Mesendoderm (in vitro differentiated cells): ENCODE measurements around the gene LORICRIN.

Experiments used
- DNase-seq: peaks from one replicate; pipeline ENCODE4 v3.0.0; 2013
- H2AK5ac ChIP-seq: 2 replicates; pipeline ENCODE4 v1.6.1; 2013; ENCODE audit warnings: low read length, inconsistent platforms
- H2BK120ac ChIP-seq: 2 replicates; pipeline ENCODE4 v1.6.1; 2013; ENCODE audit warnings: low read depth, mild to moderate bottlenecking, low read length, moderate library complexity, mixed read lengths
- H2BK15ac ChIP-seq: replicated peaks from 2 replicates; pipeline ENCODE4 v1.6.1; 2013; ENCODE audit warnings: low read depth, mild to moderate bottlenecking, moderate library complexity
- H2BK5ac ChIP-seq: 2 replicates; pipeline ENCODE4 v1.6.1; 2013; ENCODE audit warnings: low read length, inconsistent platforms
- H3K18ac ChIP-seq: 2 replicates; pipeline ENCODE4 v1.6.1; 2013; ENCODE audit warnings: mild to moderate bottlenecking, low read length, mixed read lengths
- H3K23ac ChIP-seq: one replicate; pipeline ENCODE4 v1.6.1; 2013; ENCODE audit warnings: low read length
- H3K27ac ChIP-seq: 2 replicates; pipeline ENCODE4 v1.5.1; 2013; ENCODE audit warnings: low read depth, mild to moderate bottlenecking, inconsistent platforms, low read length, moderate library complexity
- H3K27me3 ChIP-seq: 2 replicates; pipeline ENCODE4 v1.6.1; 2013; ENCODE audit warnings: low read length, control low read depth, mild to moderate bottlenecking, inconsistent platforms; ENCODE audit not compliant: insufficient read depth, poor library complexity
- H3K36me3 ChIP-seq: 2 replicates; pipeline ENCODE4 v1.6.1; 2013; ENCODE audit warnings: low read length, inconsistent platforms; ENCODE audit not compliant: control insufficient read depth, insufficient read depth
- H3K4ac ChIP-seq: one replicate; pipeline ENCODE4 v1.6.1; 2013; ENCODE audit warnings: low read depth, mild to moderate bottlenecking, low read length, moderate library complexity
- H3K4me1 ChIP-seq: 2 replicates; pipeline ENCODE4 v1.6.1; 2013; ENCODE audit warnings: low read depth, low read length, inconsistent platforms; ENCODE audit not compliant: control insufficient read depth
- H3K4me2 ChIP-seq: 2 replicates; pipeline ENCODE4 v1.6.1; 2013; ENCODE audit warnings: low read length
- H3K4me3 ChIP-seq: 2 replicates; pipeline ENCODE4 v1.5.1; 2013; ENCODE audit warnings: mild to moderate bottlenecking, low read length
- H3K56ac ChIP-seq: one replicate; pipeline ENCODE4 v1.6.1; 2013; ENCODE audit warnings: low read length
- H3K79me1 ChIP-seq: 2 replicates; pipeline ENCODE4 v1.6.1; 2013; ENCODE audit warnings: low read length, inconsistent platforms
- H3K79me2 ChIP-seq: 2 replicates; pipeline ENCODE4 v1.6.1; 2013; ENCODE audit warnings: mild to moderate bottlenecking, low read length; ENCODE audit not compliant: control insufficient read depth, insufficient read depth
- H3K9ac ChIP-seq: 2 replicates; pipeline ENCODE4 v1.6.1; 2013; ENCODE audit warnings: low read length, inconsistent platforms
- H4K5ac ChIP-seq: one replicate; pipeline ENCODE4 v1.6.1; 2013; ENCODE audit warnings: low read length
- H4K8ac ChIP-seq: one replicate; pipeline ENCODE4 v1.6.1; 2013; ENCODE audit warnings: low read depth, mild to moderate bottlenecking, control low read depth, low read length, moderate library complexity
- WGBS: extraction: QIAGEN DNeasy Blood & Tissue Kit; methylation state at CpG from one replicate; pipeline ENCODE4 v1.1.7; 2013; ENCODE audit warnings: low lambda C conversion rate, missing lambda C conversion rate; ENCODE audit not compliant: insufficient coverage; ENCODE audit errors: extremely low coverage; 5-methylcytosine and 5-hydroxymethylcytosine counted together

The LORICRIN gene

DNA sequence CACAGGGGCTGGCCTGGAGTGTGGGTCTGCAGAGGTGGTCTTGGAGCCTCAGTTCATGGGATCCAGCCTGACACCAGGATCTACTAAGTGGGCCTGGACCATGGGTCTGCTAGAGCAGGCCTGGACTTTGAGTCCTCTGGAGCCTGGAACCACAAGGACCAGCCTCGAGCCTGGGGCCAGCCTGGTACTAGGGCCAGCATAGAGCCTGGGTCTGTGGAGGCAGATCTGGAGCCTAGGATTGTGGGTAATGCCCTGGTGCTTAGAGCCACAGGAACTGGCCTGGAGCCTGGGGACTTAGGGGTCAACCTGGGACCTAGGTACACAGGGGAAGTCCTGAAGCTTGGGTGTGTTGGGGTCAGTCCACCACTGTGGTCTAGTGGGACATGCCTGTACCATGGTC, 12.7 kb downstream of the LORICRIN start:
- Histone ChIP-seq H4K5ac (no peak overlapping the region), H3K4me1 (no peaks in the 10 kb centered on the region), H2AK5ac (no peak overlapping the region), H3K27ac (no peak overlapping the region), H3K36me3 (no peaks in the 10 kb centered on the region), H3K79me2 (no peaks in the 10 kb centered on the region), H3K27me3 (no peaks in the 10 kb centered on the region), H3K56ac (no peak overlapping the region), H3K4me3 (no peak overlapping the region), H3K4ac (no peak overlapping the region), H3K9ac (no peak overlapping the region), H3K18ac (no peak overlapping the region), H4K8ac (no peak overlapping the region), H3K4me2 (no peak overlapping the region), H3K23ac (no peak overlapping the region), H3K79me1 (no peaks in the 10 kb centered on the region), H2BK15ac (no peak overlapping the region), H2BK120ac (no peak overlapping the region), H2BK5ac (no peak overlapping the region)
- WGBS = no CpG with 5 or more reads among the region's 1 CpG
- DNase-seq = no peak

DNA sequence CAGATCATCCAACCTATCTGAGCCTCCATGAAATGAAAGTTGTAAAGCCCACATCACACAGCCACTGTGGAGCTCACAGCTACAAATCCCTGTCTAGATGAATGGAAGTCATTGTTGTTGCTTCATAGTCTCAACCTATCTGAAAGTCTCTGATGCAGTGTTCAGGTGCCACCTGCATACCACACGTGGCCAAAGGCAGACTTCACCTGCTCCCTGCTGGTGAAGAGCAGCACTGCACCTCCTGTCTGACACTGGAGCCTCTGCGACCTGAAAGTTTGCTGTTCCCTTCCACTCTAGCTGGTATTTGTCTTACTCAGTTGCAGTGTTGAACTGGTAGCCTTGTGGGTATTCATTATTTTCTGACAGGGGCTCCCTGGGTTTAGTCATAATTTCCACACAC, 18.4 kb downstream of the LORICRIN start:
- no peaks in the 10 kb centered on the region for H3K4me1 ChIP-seq
- no peak overlapping the region for H3K56ac ChIP-seq
- H3K36me3 ChIP-seq = no peaks in the 10 kb centered on the region
- H2AK5ac ChIP-seq = no peak overlapping the region
- no peaks in the 10 kb centered on the region for H3K79me2 ChIP-seq
- H3K4me3 ChIP-seq = no peak overlapping the region
- no peak overlapping the region for H2BK15ac ChIP-seq
- H3K27ac ChIP-seq = no peak overlapping the region
- H4K5ac ChIP-seq = no peak overlapping the region
- peak; percentile 83 for DNase-seq
- no CpG with 5 or more reads among the region's 2 CpGs for WGBS
- H2BK120ac ChIP-seq = no peak overlapping the region
- no peaks in the 10 kb centered on the region for H3K27me3 ChIP-seq
- no peak overlapping the region for H3K4me2 ChIP-seq
- no peak overlapping the region for H4K8ac ChIP-seq
- no peak overlapping the region for H2BK5ac ChIP-seq
- H3K9ac ChIP-seq = no peak overlapping the region
- no peak overlapping the region for H3K18ac ChIP-seq
- H3K4ac ChIP-seq = no peak overlapping the region
- H3K23ac ChIP-seq = no peak overlapping the region
- H3K79me1 ChIP-seq = no peaks in the 10 kb centered on the region

DNA sequence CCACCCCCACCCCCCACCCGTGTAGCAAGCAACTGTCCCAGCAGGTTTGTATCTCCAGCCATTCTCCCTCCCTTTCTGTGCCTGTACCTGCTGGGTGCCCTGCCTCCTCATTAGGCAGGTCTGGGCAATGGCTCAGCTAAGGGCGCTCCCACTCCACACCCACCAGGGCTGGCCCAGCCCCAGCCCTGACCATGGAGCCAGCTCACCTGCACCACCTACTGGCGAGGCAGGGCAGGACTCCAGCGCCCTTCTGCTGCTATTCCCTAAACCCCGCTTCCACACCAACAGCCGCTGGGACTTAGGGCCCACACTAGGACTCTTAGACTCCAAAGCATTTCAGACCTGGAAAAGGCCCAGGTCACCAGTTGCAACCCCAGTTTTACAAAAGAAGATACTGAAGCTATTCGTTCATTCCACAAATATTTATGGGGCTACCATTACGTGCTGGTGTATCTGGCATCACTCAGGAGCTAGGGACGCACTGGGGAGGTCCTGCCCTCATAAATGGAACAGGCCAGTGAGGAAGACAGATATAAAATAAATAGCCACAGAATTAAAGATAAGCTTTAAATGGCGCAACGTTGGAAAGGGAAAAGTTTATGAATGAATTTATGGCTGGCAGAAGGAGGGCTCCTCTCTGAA, 29.3 kb downstream of the LORICRIN start:
- no peak overlapping the region for H3K4me2 ChIP-seq
- H3K79me2 ChIP-seq = no peaks in the 10 kb centered on the region
- peak; percentile 74 for DNase-seq
- H3K4me3 ChIP-seq = no peak overlapping the region
- no peak overlapping the region for H3K18ac ChIP-seq
- H3K4ac ChIP-seq = no peak overlapping the region
- H2BK15ac ChIP-seq = no peak overlapping the region
- no peak overlapping the region for H2BK120ac ChIP-seq
- H3K23ac ChIP-seq = no peak overlapping the region
- no peaks in the 10 kb centered on the region for H3K27me3 ChIP-seq
- no peak overlapping the region for H2AK5ac ChIP-seq
- no peak overlapping the region for H3K27ac ChIP-seq
- WGBS = no CpG with 5 or more reads among the region's 11 CpGs
- H4K5ac ChIP-seq = no peak overlapping the region
- H3K36me3 ChIP-seq = no peaks in the 10 kb centered on the region
- H3K56ac ChIP-seq = no peak overlapping the region
- H3K9ac ChIP-seq = no peak overlapping the region
- no peak overlapping the region for H4K8ac ChIP-seq
- H3K79me1 ChIP-seq = no peaks in the 10 kb centered on the region
- H2BK5ac ChIP-seq = no peak overlapping the region
- H3K4me1 ChIP-seq = peaks cover 2% of the 10 kb centered on the region

DNA sequence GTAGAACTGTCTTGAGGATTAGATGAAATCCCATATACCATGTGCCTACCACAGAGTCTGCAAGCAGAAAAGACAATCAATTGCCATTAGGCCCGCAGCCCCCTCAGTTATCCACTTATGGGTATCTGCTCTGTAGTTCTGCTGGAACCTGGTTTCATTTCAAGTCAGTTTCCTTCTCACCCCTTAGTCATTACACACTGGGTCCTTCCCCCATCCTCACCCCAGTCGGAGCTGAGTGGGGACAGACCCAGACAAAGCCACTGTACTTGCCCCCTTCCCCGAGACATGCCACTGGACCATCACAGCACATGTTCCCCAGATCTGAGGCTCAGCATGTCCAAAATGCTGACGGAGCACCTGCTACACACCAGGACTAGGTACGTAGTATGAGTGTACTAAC, 32.0 kb downstream of the LORICRIN start:
- Histone ChIP-seq H4K8ac (no peak overlapping the region), H3K4me1 (peaks cover 2% of the 10 kb centered on the region), H3K9ac (no peak overlapping the region), H3K27ac (no peak overlapping the region), H2BK120ac (no peak overlapping the region), H3K36me3 (no peaks in the 10 kb centered on the region), H3K23ac (no peak overlapping the region), H2AK5ac (no peak overlapping the region), H3K27me3 (no peaks in the 10 kb centered on the region), H3K18ac (no peak overlapping the region), H3K79me1 (no peaks in the 10 kb centered on the region), H3K56ac (no peak overlapping the region), H2BK5ac (no peak overlapping the region), H3K4me2 (no peak overlapping the region), H3K4ac (no peak overlapping the region), H3K79me2 (no peaks in the 10 kb centered on the region), H3K4me3 (no peak overlapping the region), H4K5ac (no peak overlapping the region), H2BK15ac (no peak overlapping the region)
- DNase-seq = no peak
- no CpG with 5 or more reads among the region's 5 CpGs for WGBS

DNA sequence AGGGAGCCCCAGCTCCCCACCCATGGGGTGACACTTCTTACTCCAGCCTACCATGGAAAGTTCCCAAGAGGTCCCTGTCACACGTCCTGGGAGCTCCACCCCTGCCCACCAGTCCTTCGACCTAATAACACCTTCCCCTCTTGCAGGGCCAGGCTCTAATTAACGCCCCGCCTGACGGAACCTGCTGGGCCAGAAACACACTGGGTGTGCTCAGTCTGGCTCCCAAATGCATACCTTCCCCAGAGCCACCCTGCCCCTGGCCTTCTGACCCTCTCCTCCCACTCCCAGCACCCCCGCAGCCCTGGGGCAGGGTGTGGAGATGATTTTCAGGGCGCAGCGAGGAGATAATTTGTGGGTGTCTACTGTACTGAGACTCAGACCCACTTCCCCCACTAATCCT, 32.7 kb downstream of the LORICRIN start:
- H4K5ac ChIP-seq = no peak overlapping the region
- WGBS = no CpG with 5 or more reads among the region's 8 CpGs
- H2BK5ac ChIP-seq = no peak overlapping the region
- H3K4me3 ChIP-seq = no peak overlapping the region
- H3K27me3 ChIP-seq = no peaks in the 10 kb centered on the region
- no peak overlapping the region for H3K9ac ChIP-seq
- no peak overlapping the region for H3K56ac ChIP-seq
- no peaks in the 10 kb centered on the region for H3K79me2 ChIP-seq
- H2AK5ac ChIP-seq = no peak overlapping the region
- H3K36me3 ChIP-seq = no peaks in the 10 kb centered on the region
- H3K4me2 ChIP-seq = no peak overlapping the region
- H3K4me1 ChIP-seq = peaks cover 2% of the 10 kb centered on the region
- no peak overlapping the region for H2BK15ac ChIP-seq
- H3K27ac ChIP-seq = no peak overlapping the region
- no peak overlapping the region for H4K8ac ChIP-seq
- no peak overlapping the region for H3K4ac ChIP-seq
- H3K18ac ChIP-seq = no peak overlapping the region
- no peak overlapping the region for H3K23ac ChIP-seq
- no peaks in the 10 kb centered on the region for H3K79me1 ChIP-seq
- H2BK120ac ChIP-seq = no peak overlapping the region
- DNase-seq = no peak
